Brain microvascular endothelial cell (primary cell): ENCODE measurements around the gene FGF16.
A peak's percentile ranks its signal among the peaks of the same experiment; 100 is the strongest.

ENCODE experiments used
- DNase-seq: peaks from one replicate; pipeline ENCODE4 v3.0.0-alpha.2; 2020
- H3K27ac ChIP-seq: fragments of 250-450 bp; sonication (Bioruptor Pico); 2 replicates; pipeline ENCODE4 v1.5.1; 2020; ENCODE audit warnings: mild to moderate bottlenecking, moderate library complexity
- H3K27me3 ChIP-seq: fragments of 250-450 bp; sonication (Bioruptor Pico); replicated peaks from 2 replicates; pipeline ENCODE4 v1.5.1; 2020; ENCODE audit warnings: mild to moderate bottlenecking
- H3K36me3 ChIP-seq: fragments of 250-450 bp; sonication (Bioruptor Pico); replicated peaks from 2 replicates; pipeline ENCODE4 v1.5.1; 2020; ENCODE audit warnings: mild to moderate bottlenecking
- H3K4me3 ChIP-seq: 2 replicates; pipeline ENCODE4 v1.5.1; 2011; ENCODE audit warnings: low read depth, mild to moderate bottlenecking, control low read depth, low read length, moderate library complexity
- in situ Hi-C: cut with HindIII; loops from 2 replicates; pipeline ENCODE4 v1.10.0; 2017; ENCODE audit warnings: low sequenced_read_pairs, low pct_ligation_motif_present
- TF ChIP-seq, protein P1 (sequence below): IDR thresholded peaks from 2 replicates; pipeline ENCODE4 v1.5.1; 2011; ENCODE audit warnings: low read depth, mild to moderate bottlenecking, moderate library complexity, low read length, control low read depth, inconsistent platforms; ENCODE audit errors: missing control alignments

FGF16 gene

DNA sequence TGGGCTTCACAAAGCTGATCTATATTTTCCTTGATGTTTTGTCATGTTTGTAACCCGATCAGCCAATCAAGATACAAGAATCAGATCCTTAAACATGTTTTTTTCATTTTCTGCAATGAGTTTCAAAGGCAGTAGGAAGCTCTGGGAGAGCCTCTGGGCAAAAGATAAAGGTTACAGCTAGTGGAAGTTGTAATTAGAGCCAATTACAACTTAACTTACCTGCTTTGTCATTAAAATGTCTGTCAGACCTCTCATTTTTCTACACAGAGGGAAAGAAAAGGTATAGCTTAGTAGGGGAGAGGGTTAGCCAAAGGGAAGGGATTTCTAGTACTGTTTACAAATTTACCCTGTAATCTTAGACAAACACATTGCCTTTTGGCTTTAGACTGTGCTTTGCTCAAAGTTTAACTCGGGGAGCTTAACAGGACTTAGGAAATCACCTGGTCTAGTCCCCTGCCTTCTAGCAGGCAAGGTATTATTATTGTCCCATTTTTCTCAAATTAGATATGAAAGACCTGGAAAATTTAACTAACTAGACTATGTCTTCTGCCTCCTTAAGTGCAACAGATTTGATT lies 55.8 kb downstream of the FGF16 start:
- DNase-seq: no peak
- no peak overlapping the region for H3K4me3 ChIP-seq
- H3K27ac ChIP-seq: no peak overlapping the region
- in situ Hi-C loops: no loop called here
- H3K27me3 ChIP-seq: no peaks in the 10 kb centered on the region
- TF ChIP-seq, protein P1, sequence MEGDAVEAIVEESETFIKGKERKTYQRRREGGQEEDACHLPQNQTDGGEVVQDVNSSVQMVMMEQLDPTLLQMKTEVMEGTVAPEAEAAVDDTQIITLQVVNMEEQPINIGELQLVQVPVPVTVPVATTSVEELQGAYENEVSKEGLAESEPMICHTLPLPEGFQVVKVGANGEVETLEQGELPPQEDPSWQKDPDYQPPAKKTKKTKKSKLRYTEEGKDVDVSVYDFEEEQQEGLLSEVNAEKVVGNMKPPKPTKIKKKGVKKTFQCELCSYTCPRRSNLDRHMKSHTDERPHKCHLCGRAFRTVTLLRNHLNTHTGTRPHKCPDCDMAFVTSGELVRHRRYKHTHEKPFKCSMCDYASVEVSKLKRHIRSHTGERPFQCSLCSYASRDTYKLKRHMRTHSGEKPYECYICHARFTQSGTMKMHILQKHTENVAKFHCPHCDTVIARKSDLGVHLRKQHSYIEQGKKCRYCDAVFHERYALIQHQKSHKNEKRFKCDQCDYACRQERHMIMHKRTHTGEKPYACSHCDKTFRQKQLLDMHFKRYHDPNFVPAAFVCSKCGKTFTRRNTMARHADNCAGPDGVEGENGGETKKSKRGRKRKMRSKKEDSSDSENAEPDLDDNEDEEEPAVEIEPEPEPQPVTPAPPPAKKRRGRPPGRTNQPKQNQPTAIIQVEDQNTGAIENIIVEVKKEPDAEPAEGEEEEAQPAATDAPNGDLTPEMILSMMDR: no peak
- no peaks in the 10 kb centered on the region for H3K36me3 ChIP-seq

DNA sequence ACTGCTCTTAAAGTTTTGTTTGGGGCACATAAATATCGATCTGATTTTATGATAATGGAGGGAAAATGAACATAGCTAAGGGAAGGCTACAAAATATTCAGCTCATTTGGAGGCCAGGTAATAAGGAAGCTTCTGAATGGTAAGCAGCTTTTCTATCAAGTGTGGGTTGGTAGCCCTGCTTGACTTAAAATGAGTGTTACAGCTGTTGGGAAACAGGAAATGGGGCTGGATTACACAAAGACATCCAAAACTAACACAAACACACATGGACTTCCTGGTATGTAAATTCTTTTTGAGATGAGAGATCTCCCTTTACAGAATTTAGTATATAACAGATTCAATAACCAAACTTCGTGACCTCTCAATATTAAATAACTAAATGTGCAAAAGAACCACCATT lies 58.0 kb downstream of the FGF16 start:
- Histone ChIP-seq H3K36me3 (no peaks in the 10 kb centered on the region), H3K27ac (no peak overlapping the region), H3K27me3 (no peaks in the 10 kb centered on the region), H3K4me3 (no peak overlapping the region)
- TF ChIP-seq, protein P1: no peak
- DNase-seq: peak; percentile 34
- in situ Hi-C loops: no loop called here
